HG03159 (cell line): ENCODE data around the gene XRCC2.
A peak's percentile ranks its signal among the peaks of the same experiment; 100 is the strongest.
"Not testable (repeated sequence)": the region's sequence is repeated elsewhere in the genome, so short reads cannot be mapped to it uniquely, and the experiment has no call there.

Experiments
- ATAC-seq: cut with Tn5 transposase; IDR thresholded peaks from one replicate; pipeline ENCODE4 v1.9.1; 2021; ENCODE audit warnings: mild to moderate bottlenecking, moderate library complexity; ENCODE audit not compliant: unreplicated experiment

XRCC2 gene

DNA sequence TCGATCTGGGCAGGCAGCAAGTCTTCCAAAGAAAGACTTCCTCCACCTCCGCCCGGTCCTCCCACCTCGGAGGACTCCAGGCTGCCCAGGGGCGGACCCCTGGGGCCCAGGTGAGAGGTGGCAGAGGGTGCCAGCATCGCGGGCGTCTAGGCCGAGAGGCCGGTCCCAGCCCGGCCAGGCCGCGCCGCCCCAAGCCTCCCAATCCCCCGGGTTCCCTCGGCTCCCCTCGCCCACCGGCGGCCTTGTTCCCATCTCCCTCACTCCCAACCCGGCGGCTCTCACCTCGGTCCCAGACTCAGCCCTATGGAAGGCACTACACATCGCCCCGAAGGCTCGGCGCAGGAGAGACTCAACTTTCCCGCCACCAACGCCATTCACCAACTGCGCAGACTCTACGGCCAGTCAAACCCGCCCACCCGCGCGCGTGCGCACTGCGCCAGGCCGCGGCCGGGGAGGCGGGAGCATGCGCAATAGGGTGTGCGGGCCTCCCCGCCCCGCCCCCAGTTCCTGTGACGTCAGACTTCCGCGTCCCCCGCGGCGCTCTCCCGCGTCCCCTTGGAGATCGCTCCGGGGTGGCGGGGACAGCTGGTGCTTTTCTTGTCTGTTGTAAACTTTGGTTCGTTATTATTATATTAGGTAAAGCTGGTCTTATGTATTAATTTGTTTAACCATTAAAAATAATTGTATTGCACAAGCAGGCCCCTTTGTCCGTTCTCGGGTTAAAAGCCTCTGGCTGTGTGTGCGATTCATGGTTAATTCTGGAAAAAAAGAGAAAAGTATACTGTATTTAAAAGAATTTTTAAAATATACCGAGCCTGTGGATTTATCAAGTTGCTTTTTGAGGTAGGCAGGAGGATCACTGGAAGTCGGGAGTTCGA, at the start of gene XRCC2:
Gene XRCC2, minus strand, starts transcription at position 383 of the 878 bp plus-strand sequence. Its CDS starts 62 bp downstream, at position 321.
- ATAC-seq, result peak; percentile 89

DNA sequence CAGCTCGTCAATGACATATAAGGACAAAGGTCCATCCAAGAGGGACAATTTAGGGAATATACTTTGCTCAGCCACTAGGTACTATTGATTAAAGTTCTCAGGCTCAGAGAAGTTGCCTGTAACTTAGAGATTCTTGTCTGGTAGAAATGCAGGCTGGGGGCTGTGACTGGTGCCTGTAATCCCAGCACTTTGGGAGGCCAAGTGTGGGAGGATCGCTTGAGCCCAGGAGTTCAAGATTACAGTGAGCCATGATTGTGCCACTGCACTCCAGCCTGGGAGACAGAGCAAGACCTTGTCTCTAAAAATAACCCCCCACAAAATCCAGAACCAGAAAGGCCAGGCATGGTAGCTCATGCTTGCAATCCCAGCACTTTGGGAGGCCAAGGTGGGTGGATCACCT, 47.4 kb upstream of the XRCC2 start:
- no peak for ATAC-seq

DNA sequence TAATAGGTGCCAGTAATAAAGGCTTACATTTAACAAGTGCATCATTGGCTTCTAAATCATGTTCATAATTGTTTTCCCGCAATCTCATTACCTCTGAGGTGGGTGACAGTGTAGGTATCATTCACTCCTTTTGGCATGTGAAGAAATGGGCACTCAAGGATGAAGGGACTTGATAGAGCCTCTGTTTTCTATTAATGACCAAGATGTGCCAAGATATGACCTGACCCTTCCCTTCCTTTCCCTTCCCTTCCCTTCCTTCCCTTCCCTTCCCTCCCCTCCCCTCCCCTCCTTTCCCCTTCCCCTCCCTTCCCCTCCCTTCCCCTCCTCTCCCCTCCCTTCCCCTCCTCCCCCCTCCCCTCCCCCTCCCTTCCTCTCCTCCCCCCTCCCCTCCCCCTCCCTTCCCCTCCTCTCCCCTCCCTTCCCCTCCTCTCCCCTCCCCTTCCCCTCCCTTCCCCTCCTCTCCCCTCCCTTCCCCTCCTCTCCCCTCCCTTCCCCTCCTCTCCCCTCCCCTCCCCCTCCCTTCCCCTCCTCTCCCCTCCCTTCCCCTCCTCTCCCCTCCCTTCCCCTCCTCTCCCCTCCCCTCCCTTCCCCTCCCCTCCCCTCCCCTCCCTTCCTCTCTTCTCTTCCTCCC, 36.6 kb upstream of the XRCC2 start:
- ATAC-seq, result not testable (repeated sequence)

DNA sequence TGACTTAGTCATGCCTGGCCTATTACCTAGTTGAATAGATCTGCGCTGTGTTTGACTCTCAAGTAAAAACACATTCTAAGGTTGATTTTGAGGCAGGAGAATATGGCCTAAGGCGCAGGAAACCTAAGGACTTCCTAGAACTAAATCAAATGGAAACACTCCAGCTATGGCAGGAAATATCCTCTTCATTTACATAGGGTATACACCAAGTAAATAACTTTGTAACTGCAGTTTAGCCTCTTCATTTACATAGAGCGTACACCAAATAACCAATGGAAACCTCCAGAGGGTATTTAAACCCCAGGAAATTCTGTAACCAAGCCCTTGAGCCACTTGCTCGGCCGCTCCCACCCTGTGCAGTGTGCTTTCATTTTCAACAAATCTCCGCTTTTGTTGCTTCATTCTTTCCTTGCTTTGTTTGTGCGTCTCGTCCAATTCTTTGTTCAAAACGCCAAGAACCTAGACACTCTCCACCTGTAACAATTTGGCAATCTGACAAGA, 35.6 kb upstream of the XRCC2 start:
- ATAC-seq, result no peak

DNA sequence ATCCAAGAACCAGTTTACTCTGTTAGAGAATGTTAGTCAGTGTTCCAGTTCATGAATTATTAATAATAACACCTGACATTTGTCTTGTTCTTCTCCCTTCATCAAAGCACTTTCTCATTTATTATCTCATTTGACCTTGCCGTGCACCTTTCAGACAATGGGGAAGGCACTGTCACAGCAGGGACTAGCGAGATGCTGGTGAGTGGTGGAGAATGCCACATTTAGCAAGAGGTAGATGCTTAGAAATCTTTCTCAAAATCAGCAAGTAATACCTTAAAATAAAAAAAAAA, 34.2 kb upstream of the XRCC2 start:
- ATAC-seq, result no peak

DNA sequence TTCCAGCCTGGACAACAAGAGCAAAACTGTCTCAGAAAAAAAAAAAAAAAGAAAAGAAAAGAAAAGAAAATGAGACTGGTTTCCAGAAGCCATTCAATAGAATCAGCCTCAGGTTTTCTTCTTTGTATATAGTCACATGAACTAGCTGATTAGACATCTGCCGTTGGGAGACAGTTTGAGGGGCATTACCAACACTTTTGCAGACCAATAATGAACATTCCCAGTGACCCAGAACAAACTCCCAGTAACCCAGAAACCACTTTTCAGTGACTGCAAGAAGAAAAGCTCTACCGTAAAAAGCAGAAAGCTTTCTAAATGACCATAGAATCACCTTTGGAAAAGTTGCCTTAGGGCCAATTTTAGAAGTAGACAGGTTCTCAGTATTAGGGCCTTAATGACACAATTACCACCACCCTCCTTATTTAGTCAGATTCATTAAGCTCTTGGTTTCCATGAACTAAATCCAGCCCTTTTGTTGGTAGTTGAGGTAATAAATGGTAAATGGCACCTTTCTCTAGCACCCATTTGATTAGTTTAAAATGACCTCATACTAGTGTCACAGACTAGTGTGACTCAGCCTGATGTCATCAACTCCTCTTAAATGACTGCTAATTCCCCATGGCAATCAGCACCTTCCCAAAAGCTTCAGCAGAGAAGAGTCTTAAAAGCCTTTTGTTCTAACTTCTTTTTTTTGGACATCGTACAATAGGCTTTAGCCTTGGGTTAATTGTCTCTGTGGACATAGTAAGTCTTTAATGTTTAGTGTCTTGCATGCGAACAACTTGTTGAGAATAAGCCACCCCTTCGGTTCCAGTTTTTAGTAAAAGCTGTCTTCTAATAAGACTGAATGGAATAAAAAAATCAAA, 33.6 kb upstream of the XRCC2 start:
- ATAC-seq, result no peak

DNA sequence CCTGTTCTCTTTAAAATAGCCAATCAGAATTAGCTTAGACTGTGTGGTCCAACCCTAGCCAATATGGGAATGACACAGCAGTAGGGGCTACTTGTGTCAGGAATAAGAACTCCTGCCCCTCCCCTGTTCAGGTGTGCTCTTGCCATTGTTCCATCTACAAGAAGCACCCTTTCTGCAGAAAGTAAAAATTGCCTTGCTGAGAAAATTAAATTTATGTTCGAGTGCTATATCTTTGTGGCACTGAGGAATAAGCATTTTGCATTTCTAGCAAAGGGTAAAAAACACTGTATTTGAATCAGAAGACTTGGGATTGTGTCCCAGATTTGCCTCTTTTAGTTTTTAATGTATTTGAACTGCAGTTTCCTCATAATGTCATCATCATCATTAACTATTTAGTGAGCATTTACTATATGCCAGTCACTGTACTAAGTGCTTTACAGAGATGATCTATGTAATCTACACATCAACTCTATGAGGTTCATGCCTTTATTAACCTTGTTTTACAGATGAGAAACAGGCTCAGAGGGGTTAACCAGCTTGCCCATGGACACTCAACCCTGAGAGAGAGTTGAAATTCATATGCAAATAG, 28.9 kb upstream of the XRCC2 start:
- no peak for ATAC-seq

DNA sequence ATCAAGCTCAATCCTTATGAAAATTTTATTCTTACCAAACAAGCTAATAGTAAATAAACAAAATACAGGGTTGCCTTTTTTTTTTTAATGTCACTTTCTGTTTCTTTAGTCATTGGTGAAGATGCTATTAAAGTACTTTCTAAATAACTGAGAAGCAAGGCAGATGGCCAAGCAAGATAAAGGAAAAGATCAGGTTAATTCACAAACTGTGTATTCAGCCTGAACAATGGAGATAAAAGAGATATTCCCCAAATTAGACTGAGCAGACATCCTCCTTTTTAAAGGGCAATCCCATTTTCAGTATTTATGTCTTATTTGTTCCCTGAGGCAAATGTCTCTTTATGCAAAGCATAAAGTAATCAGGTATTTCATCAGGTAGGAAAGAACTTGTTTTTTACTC, 23.1 kb upstream of the XRCC2 start:
- ATAC-seq, result no peak

DNA sequence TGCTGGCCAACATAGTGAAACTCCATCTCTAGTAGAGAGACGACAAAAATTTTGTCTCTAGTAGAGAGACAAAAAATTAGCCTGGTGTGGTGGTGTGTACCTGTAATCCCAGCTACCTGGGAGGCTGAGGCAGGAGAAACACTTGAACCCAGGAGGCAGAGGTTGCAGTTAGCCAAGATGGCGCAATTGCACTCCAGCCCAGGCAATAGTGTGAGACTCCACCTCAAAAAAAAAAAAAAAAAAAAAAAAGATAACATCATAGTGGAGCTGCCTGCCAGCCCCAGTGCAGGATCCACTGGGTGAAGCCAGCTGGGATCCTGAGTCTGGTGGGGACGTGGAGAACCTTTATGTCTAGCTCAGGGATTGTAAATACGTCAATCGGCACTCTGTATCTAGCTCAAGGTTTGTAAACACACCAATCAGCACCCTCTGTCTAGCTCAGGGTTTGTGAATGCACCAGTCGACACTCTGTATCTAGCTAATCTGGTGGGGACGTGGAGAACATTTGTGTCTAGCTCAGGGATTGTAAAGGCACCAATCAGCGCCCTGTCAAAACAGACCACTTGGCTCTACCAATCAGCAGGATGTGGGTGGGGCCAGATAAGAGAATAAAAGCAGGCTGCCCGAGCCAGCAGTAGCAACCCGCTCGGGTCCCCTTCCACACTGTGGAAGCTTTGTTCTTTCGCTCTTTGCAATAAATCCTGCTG, 21.5 kb upstream of the XRCC2 start:
- ATAC-seq, result not testable (repeated sequence)

DNA sequence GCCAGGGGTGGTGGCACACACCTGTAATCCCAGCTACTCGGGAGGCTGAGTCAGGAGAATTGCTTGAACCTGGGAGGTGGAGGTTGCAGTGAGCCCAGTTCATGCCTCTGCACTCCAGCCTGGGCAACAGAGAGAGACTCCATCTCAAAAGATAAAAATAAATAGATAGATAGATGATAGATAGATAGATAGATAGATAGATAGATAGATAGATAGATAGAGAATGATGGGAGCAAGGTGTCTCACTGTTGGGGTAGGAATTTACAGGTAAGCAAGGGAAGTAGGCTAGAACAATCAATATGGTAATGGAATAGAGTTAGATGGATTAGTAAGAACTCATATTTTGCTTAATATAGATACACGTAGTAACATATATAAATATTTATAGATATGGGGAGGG, 16.3 kb upstream of the XRCC2 start:
- not testable (repeated sequence) for ATAC-seq

DNA sequence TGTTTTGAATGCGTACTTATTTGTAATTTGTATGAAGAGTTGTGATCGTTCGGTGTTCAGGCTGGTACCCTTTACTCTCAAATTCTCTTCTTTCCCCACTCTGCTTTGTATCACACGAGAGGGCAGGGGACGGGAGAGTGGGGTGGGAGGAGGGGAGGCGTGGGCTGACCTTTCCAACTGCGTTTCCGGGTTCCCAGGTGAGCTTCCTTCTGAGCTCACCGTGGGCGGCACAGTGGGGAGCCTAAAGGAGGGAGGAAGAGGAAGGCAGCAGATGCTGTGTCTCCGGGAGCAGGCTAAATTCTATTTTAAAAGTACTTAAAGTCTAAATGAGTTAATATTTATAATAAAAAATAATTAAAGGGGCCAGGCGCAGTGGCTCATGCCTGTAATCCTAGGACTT, 7.4 kb upstream of the XRCC2 start:
- no peak for ATAC-seq

DNA sequence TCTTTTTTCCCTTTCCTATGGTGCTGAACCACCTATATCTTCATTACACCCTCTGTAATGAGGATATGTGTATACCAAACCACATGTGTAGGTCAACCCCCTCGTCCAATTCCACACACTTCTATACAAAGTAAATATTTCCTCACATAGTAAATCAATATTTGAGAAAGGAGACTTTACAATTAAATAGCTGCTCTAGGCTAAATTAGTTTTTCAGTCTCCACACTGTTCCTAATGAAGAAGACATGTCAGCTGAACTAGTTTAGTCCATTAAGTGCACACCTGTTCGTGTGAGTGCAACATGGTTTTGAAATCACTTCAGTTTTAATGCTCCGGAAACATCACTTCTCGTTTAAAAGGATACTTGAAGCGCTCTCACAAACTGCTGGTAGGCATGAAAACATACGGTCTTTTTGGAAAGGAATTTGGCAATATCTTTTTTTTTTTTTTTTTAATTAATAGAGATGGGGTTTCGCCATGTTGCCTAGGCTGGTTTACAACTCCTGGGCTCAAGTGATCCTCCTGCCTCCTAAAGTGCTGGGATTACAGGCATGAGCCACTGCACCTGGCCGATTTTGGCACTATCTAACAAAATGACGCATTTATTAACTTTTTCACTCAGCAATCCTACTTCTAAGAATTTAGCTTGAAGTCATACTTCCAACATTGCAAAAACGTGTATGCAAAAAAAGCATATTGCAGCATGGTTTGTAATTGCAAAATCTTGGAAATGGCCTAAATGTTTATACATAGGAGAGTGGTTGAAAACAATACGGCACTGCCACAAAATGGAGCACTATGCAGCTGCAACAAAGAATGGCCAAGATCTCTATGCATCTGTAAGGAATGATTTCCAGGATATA, 2.1 kb upstream of the XRCC2 start:
- ATAC-seq, result no peak

DNA sequence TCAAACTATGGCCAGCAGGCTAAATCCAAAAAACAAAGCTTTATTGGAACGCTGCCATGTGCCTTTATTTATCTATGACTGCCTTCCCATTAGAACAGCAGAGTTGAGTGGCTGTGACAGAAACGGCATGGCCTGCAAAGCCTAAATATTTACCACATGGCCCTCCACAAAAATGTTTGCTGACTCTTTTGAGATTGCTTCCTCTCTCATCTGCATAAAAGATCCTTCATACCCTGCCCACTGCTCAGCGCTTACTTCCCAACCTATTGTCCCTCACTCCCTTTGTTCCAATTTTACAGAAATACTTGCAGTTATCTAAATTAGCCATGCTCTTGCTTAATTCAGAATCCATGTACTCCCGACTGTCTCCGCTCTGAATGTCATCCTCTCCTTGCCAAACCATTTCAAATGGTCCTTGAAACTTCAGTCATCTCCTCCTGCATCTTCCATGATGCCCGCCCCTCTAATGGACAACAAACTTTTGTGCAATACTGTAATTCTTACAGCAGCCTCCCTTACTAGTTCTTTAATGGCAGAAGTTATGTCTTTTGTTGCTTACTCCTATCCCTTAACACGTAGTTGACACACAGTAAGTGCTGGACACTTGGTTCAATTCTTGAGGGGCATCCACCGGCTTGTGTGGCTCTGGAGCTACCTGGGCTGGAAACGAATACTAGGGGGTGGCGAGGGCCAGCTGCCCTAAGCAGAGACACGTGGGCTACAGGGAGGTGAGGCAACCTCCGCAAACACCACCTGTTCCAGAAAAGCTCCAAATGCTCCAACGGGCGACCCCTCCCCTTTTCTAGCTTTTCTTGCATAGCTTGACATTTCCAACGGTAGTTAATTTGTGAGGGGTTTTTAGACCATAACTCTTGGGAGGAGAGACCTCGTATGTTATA, 832 bp downstream of the XRCC2 start:
- peak; percentile 23 for ATAC-seq

DNA sequence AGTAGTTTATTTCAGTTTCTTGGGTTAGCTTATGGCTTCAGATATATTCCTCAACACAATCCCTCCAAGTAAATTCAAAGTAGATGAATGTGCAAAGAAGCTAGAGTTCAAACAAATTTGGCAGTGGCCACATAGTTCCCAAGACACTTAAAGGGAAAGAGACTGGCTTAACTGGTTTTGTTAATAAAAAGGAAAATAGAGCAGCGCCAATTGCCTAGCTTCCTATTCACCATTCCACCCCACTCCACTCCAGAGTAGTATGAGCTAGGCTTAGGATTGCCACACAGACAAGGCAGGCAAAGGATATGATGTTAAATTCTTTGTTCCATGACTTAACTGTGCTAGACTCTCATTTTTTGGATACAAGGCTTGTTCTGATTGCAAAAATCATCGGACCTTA, 2.0 kb downstream of the XRCC2 start:
- ATAC-seq, result no peak

DNA sequence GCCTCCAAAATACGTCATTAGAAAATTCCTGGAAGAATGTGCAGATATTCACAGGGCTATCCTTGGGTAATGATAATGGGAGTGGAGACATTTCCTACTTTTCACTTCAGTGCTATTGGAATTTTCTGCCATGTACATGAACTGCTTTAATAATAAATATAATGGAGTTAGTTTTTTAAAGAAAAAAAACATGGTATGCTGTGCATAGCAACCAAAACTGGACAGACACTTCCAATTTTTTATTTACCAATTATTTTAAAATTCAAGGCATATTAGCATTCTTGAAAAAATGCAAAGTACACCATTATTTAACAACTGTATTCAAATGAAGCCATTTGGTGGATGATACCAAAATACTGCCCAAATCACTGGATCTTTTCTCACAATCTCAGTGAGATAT, 3.3 kb downstream of the XRCC2 start:
- ATAC-seq, result no peak

DNA sequence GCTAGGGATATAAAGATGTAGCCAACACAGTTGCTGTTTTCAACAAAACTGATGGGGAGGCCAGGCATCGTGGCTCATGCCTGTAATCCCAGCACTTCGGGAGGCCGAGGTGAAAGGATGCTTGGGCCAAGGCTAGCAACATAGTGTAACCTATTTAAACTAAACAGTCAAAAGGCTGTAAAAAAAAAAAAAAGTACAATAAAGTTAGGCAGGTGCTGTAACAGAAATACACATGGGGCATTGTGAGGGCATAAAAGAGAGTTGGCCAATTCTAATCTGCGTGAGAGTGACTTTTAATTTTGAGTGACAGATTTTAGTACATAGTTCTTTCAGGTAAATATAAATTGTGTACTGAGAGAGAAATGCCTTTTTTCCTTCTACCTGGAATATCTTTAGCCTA, 6.2 kb downstream of the XRCC2 start:
- ATAC-seq, result no peak

DNA sequence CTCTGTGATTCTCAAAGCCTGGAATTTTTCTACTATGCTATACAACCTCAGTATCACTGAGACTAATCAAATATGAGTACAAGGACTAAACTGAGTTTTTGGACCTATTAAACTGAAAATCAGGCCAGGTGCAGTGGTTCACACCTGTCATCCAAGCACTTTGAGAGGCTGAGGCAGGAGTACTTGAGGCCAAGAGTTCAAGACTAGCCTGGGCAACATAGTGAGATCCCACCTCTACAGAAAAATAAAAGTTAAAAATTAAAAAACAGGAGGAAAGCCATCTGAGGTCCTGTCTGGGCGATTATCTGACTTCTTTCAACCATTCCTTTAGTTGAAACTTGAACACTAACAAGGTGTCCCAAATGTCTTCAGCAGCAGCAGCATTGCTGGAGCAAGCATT, 7.0 kb downstream of the XRCC2 start:
- ATAC-seq, result no peak

DNA sequence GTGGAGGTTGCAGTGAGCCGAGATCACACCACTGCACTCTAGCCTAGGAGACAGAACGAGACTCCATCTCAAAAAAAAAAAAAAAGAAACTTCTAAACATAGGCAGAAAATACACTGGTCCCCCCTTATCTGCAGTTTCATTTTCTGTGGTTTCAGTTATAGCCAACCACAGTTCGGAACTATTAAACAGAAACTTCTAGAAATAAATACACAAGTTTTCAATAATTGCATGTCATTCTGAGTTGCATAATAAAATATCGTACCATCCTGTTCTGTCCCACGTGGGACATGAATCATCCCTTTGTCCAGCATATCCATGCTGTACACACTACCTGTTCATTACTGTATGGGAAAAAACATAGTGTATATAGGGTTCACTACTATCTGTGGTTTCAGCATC, 8.0 kb downstream of the XRCC2 start:
- ATAC-seq, result peak; percentile 58

DNA sequence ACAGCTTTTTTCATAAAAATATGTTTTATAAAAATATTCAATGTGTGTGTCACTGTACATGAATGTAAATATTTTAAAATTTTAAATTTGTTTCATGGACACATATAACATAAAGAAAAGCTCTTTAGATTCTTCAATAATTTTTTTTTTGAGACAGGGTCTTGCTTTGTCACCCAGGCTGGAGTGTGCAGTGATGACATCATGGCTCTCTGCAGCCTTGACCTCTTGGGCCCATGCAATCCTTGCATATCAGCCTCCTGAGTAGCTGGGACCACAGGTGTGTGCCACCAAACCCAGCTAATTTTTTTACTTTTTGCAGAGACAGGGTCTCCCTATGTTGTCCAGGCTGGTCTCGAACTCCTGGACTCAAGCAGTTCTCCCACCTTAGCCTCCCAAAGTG, 9.9 kb downstream of the XRCC2 start:
- no peak for ATAC-seq
